ENCODE results near the gene IFIT1. TPM values are rescaled to one million over a fixed set of nuclear protein-coding genes. Genes with fewer than 3 reads are reported as not detected.
A peak's percentile ranks its signal among the peaks of the same experiment; 100 is the strongest.

IFIT1 gene
- total and polyA plus RNA-seq, 4 experiments from 2014 or later = 4.3 to 15.2 (median 5.7) TPM

DNA sequence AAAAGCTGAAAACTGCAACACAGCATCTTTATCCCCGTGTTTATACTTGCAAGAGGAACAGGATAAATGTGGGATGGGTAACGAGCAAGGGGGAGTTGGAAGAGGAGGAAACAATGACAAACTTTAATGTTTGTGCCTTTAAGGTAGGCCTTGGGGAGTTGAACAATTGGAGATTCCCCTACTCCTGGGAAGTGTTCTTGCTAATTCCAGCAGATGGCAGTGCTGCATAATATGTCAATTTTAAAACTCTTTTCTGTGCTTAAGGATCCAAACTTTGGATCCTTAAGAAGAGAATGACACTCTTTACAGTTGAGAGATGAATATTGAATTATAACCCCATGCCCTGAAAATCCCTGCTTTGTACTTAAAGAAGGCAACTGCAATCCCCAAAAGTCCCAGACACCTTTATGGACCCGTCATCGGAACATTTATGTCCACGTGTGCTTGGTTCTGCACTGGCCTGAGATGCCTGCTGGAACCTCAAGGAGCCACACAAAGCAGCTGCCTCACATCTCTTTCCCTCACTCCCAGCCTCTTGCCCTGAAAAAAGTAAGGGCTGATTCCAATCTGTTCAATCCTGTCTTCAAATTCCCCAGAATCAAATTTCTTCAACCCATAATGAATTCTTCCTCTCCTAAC, 33.9 kb downstream of the IFIT1 start:
- no peaks in the 10 kb centered on the region for H3K9me3 ChIP-seq (ENCODE audit: control insufficient read depth in 1 of 2, low read length in 2 of 2)
- Mint-ChIP-seq H3K4me1 (peaks cover 0 to 2% (median 1%) of the 10 kb centered on the region in 4 donors), H3K36me3 (peaks cover under 1 to 8% of the 10 kb centered on the region in 2 donors), H3K9me3 (no peaks in the 10 kb centered on the region), H3K4me3 (no peak overlapping the region), H3K27ac (no peak overlapping the region), H3K27me3 (peaks cover 0 to 3% of the 10 kb centered on the region in 2 donors)
- H3K27ac ChIP-seq (ENCODE audit: low read depth, low read length) = no peak overlapping the region
- H3K36me3 ChIP-seq (ENCODE audit: insufficient read depth, low read length) = no peaks in the 10 kb centered on the region
- no peak overlapping the region for H3K4me3 ChIP-seq (ENCODE audit: low read length in 2 of 2)
- CTCF ChIA-PET (ENCODE audit: partially characterized antibody) = interaction anchor here (0.7 to 1.4 kb wide), 4 partner anchors 9 to 1361 kb away, joined by 3 to 4 read pairs (median 3); no protein-coding TSS in a partner anchor
- no peaks in the 10 kb centered on the region for H3K4me1 ChIP-seq (ENCODE audit: insufficient read depth, low read length)
- intact Hi-C loops (cut with micrococcal nuclease) = loop anchor here (1.0 to 10.0 kb wide), 4 partner anchors 12 to 1361 kb away; partner anchors contain the start of gene IFIT5
- no peaks in the 10 kb centered on the region for H3K27me3 ChIP-seq (ENCODE audit: insufficient read depth, low read length)
- POLR2A ChIA-PET (ENCODE audit: partially characterized antibody) = no interaction called here
- peak in 3 of 5 donors; percentile 21 to 35 (median 28) for DNase-seq

- Mint-ChIP-seq H3K9me3 (no peaks in the 10 kb centered on the region), H3K27me3 (peaks cover 0 to 3% of the 10 kb centered on the region in 2 donors), H3K36me3 (peaks cover 0 to 2% of the 10 kb centered on the region in 2 donors), H3K27ac (peak overlapping the region in 1 of 7 donors; percentile 37), H3K4me1 (no peaks in the 10 kb centered on the region), H3K4me3 (no peak overlapping the region)
- H3K27me3 ChIP-seq (ENCODE audit: insufficient read depth, low read length) = no peaks in the 10 kb centered on the region
- no peaks in the 10 kb centered on the region for H3K9me3 ChIP-seq (ENCODE audit: control insufficient read depth in 1 of 2, low read length in 2 of 2)
- no peak for DNase-seq
- no peak overlapping the region for H3K4me3 ChIP-seq (ENCODE audit: low read length in 2 of 2)
- no peaks in the 10 kb centered on the region for H3K4me1 ChIP-seq (ENCODE audit: insufficient read depth, low read length)
- no peaks in the 10 kb centered on the region for H3K36me3 ChIP-seq (ENCODE audit: insufficient read depth, low read length)
- no peak overlapping the region for H3K27ac ChIP-seq (ENCODE audit: low read depth, low read length)
- ChIA-PET POLR2A (ENCODE audit: partially characterized antibody) (no interaction called here), CTCF (ENCODE audit: partially characterized antibody) (interaction anchor here (0.8 to 1.3 kb wide), 3 partner anchors 9 to 137 kb away, joined by 3 read pairs; no protein-coding TSS in a partner anchor)
- intact Hi-C loops (cut with micrococcal nuclease) = loop anchor here (5.0 to 10.0 kb wide), 2 partner anchors 367 to 1360 kb away; no protein-coding TSS in a partner anchor
Observed at GRCh38 chr10:89427629-89428028, 35.2 kb downstream of the IFIT1 start.

- DNase-seq = no peak
- Histone ChIP-seq H3K27ac (ENCODE audit: low read depth, low read length) (no peak overlapping the region), H3K27me3 (ENCODE audit: insufficient read depth, low read length) (no peaks in the 10 kb centered on the region), H3K4me1 (ENCODE audit: insufficient read depth, low read length) (no peaks in the 10 kb centered on the region), H3K36me3 (ENCODE audit: insufficient read depth, low read length) (no peaks in the 10 kb centered on the region), H3K4me3 (ENCODE audit: low read length in 2 of 2) (no peak overlapping the region), H3K9me3 (ENCODE audit: control insufficient read depth in 1 of 2, low read length in 2 of 2) (no peaks in the 10 kb centered on the region)
- Mint-ChIP-seq H3K36me3 (no peaks in the 10 kb centered on the region), H3K9me3 (no peaks in the 10 kb centered on the region), H3K27ac (no peak overlapping the region), H3K27me3 (peaks cover 0 to 3% of the 10 kb centered on the region in 2 donors), H3K4me3 (no peak overlapping the region), H3K4me1 (no peaks in the 10 kb centered on the region)
- CTCF ChIA-PET (ENCODE audit: partially characterized antibody) = interaction anchor here (0.7 to 1.3 kb wide), 3 partner anchors 11 to 526 kb away, joined by 3 to 4 read pairs (median 3); no protein-coding TSS in a partner anchor
- intact Hi-C loops (cut with micrococcal nuclease) = loop anchor here (5.0 to 10.0 kb wide), 2 partner anchors 366 to 1358 kb away; no protein-coding TSS in a partner anchor
- POLR2A ChIA-PET (ENCODE audit: partially characterized antibody) = no interaction called here
Observed at GRCh38 chr10:89428877-89429276, 36.5 kb downstream of the IFIT1 start.

DNA sequence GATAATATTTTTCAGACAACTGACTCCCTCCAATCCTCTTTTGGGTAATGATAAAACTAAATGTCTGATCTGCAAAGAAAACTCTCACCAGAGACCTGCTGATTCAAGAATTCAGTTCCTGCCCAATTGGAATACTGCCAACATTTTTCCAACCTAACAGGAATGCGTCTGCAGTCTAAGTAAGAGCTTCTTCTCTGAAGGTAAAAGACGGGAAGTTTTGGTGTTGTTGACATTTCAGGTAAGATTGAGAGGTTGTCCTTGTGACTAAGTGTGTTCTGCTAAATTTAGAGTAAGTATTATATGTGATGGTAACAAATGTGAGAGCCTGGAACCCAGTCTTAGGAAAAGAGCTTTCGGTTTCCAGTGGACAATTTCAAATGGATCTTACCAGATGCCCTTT, 39.6 kb downstream of the IFIT1 start:
- intact Hi-C loops (cut with micrococcal nuclease) = no loop called here
- Mint-ChIP-seq H3K27ac (no peak overlapping the region), H3K27me3 (peaks cover 12% of the 10 kb centered on the region in 2 donors), H3K9me3 (no peaks in the 10 kb centered on the region), H3K36me3 (no peaks in the 10 kb centered on the region), H3K4me3 (no peak overlapping the region), H3K4me1 (no peaks in the 10 kb centered on the region)
- Histone ChIP-seq H3K4me3 (ENCODE audit: low read length in 2 of 2) (no peak overlapping the region), H3K4me1 (ENCODE audit: insufficient read depth, low read length) (no peaks in the 10 kb centered on the region), H3K27ac (ENCODE audit: low read depth, low read length) (no peak overlapping the region), H3K36me3 (ENCODE audit: insufficient read depth, low read length) (no peaks in the 10 kb centered on the region), H3K9me3 (ENCODE audit: control insufficient read depth in 1 of 2, low read length in 2 of 2) (no peaks in the 10 kb centered on the region), H3K27me3 (ENCODE audit: insufficient read depth, low read length) (no peaks in the 10 kb centered on the region)
- POLR2A ChIA-PET (ENCODE audit: partially characterized antibody) = no interaction called here
- no peak for DNase-seq
- CTCF ChIA-PET (ENCODE audit: partially characterized antibody) = no interaction called here

DNA sequence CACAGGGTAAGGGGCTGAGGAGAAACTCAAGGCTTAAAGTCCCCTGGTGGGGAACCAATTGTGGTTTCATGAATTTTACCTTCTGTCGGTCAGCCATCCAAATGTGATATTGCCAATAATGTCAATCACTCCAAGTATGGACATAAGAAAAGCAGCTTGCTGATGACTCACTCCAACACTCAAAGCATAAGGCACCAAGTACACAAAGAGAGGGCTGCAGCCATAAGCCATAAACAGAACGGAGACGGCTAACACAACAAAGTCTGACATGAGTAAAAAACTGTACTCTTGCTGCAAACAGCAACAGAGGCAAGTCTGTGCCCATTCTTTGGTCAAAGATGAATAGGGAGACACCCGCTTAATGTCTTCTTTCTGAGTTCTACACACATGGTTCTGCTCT, 46.1 kb downstream of the IFIT1 start:
- ChIA-PET POLR2A (ENCODE audit: partially characterized antibody) (no interaction called here), CTCF (ENCODE audit: partially characterized antibody) (interaction anchor here (0.9 kb wide), 1 partner anchor 11 kb away, joined by 3 read pairs; no protein-coding TSS in a partner anchor)
- no peak overlapping the region for H3K27ac ChIP-seq (ENCODE audit: low read depth, low read length)
- Mint-ChIP-seq H3K9me3 (no peaks in the 10 kb centered on the region), H3K27ac (no peak overlapping the region), H3K4me3 (no peak overlapping the region), H3K27me3 (peaks cover 19 to 26% of the 10 kb centered on the region in 2 donors), H3K36me3 (no peaks in the 10 kb centered on the region), H3K4me1 (no peaks in the 10 kb centered on the region)
- no peaks in the 10 kb centered on the region for H3K27me3 ChIP-seq (ENCODE audit: insufficient read depth, low read length)
- intact Hi-C loops (cut with micrococcal nuclease) = no loop called here
- H3K4me1 ChIP-seq (ENCODE audit: insufficient read depth, low read length) = no peaks in the 10 kb centered on the region
- no peaks in the 10 kb centered on the region for H3K9me3 ChIP-seq (ENCODE audit: control insufficient read depth in 1 of 2, low read length in 2 of 2)
- no peaks in the 10 kb centered on the region for H3K36me3 ChIP-seq (ENCODE audit: insufficient read depth, low read length)
- no peak overlapping the region for H3K4me3 ChIP-seq (ENCODE audit: low read length in 2 of 2)
- no peak for DNase-seq

DNA sequence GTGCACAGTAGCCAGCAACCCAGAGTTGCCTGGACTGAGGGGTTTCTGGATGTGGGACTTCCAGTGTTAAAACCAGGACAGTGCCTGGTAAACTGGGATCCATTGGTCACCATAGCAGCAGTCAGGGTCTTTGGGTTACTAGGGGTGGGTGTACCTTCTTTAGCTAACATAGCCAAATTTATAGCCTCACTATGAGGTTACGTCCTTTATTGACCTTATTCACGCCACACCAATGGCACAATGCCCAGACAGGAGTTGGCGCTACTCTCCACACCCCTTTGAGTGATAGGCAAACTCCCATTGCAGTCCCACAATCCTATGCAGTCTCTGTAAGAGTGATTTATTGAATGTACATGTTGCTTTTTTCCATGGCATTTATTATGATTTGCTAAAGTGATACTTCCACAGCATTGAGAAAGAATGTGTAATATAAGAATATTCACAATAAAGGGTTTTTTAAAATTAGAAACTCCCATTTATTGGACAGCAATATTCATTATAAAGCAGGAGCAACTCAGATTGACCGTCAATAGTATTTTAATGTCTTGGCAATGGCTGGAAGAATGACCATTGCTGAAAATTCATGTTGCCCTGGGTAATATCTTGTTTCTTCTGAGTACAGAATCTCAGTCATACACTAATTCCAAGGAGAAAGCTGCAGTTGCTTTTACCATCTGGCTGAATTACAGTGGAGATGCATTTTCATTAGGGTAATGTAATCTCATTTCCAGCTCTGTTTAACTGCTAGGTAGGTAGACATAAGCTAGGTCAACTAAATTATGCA, 48.0 kb downstream of the IFIT1 start:
- DNase-seq = no peak
- Histone ChIP-seq H3K27ac (ENCODE audit: low read depth, low read length) (no peak overlapping the region), H3K4me3 (ENCODE audit: low read length in 2 of 2) (no peak overlapping the region), H3K4me1 (ENCODE audit: insufficient read depth, low read length) (no peaks in the 10 kb centered on the region), H3K27me3 (ENCODE audit: insufficient read depth, low read length) (no peaks in the 10 kb centered on the region), H3K36me3 (ENCODE audit: insufficient read depth, low read length) (no peaks in the 10 kb centered on the region), H3K9me3 (ENCODE audit: control insufficient read depth in 1 of 2, low read length in 2 of 2) (no peaks in the 10 kb centered on the region)
- H3K36me3 Mint-ChIP-seq = no peaks in the 10 kb centered on the region
- no peaks in the 10 kb centered on the region for H3K4me1 Mint-ChIP-seq
- POLR2A ChIA-PET (ENCODE audit: partially characterized antibody) = no interaction called here
- no peak overlapping the region for H3K27ac Mint-ChIP-seq
- peaks cover 0 to 2% (median 0%) of the 10 kb centered on the region in 8 donors for H3K9me3 Mint-ChIP-seq
- no peak overlapping the region for H3K4me3 Mint-ChIP-seq
- peaks cover 16 to 23% of the 10 kb centered on the region in 2 donors for H3K27me3 Mint-ChIP-seq
- intact Hi-C loops (cut with micrococcal nuclease) = no loop called here
- CTCF ChIA-PET (ENCODE audit: partially characterized antibody) = no interaction called here

DNA sequence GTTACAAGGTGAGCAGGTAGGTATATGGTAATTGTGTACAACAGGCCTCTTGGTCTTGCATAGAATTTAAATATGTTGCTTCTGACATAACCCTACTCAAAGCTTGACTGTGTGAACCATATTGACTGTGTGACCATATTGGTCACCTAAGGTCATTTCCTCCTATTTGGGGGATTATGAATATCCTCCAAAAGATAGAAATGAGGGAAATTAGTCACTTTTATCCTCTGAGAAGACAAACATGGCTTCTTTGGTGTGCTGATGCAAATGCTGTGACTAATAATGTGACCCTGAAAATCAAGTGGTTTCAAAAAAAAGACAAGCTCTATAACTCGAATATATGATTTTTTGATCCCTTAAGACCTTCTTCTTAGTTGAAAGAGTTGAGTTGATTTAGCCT, 49.9 kb downstream of the IFIT1 start:
- Histone ChIP-seq H3K4me3 (ENCODE audit: low read length in 2 of 2) (no peak overlapping the region), H3K27ac (ENCODE audit: low read depth, low read length) (no peak overlapping the region), H3K36me3 (ENCODE audit: insufficient read depth, low read length) (no peaks in the 10 kb centered on the region), H3K27me3 (ENCODE audit: insufficient read depth, low read length) (no peaks in the 10 kb centered on the region), H3K9me3 (ENCODE audit: control insufficient read depth in 1 of 2, low read length in 2 of 2) (no peaks in the 10 kb centered on the region), H3K4me1 (ENCODE audit: insufficient read depth, low read length) (no peaks in the 10 kb centered on the region)
- Mint-ChIP-seq H3K9me3 (peaks cover 0 to 16% (median 6%) of the 10 kb centered on the region in 8 donors), H3K27me3 (peaks cover 7 to 12% of the 10 kb centered on the region in 2 donors), H3K27ac (no peak overlapping the region), H3K36me3 (no peaks in the 10 kb centered on the region), H3K4me1 (no peaks in the 10 kb centered on the region), H3K4me3 (no peak overlapping the region)
- ChIA-PET CTCF (ENCODE audit: partially characterized antibody) (no interaction called here), POLR2A (ENCODE audit: partially characterized antibody) (no interaction called here)
- DNase-seq = no peak
- intact Hi-C loops (cut with micrococcal nuclease) = no loop called here

All from CD4-positive, alpha-beta memory T cell (primary cell).